RWPE2 (cell line): ENCODE results near the gene GOLT1B.

Experiments
- ATAC-seq: fragments of 200-7000 bp; cut with Tn5 transposase; 3 replicates; pipeline ENCODE4 v1.9.1; 2021; ENCODE audit warnings: low read depth
- DNase-seq: peaks from one replicate; pipeline ENCODE4 v3.0.0-alpha.2; 2020; ENCODE audit warnings: low spot score
- H3K27ac ChIP-seq: fragments of 450-650 bp; 2 replicates; pipeline ENCODE4 v1.5.1; 2017; ENCODE audit warnings: mild to moderate bottlenecking; ENCODE audit not compliant: poor library complexity, severe bottlenecking
- H3K27me3 ChIP-seq: fragments of 250-450 bp; sonication (Bioruptor Pico); 2 replicates; pipeline ENCODE4 v1.5.1; 2021; ENCODE audit warnings: mild to moderate bottlenecking, moderate library complexity; ENCODE audit not compliant: insufficient read depth, poor library complexity, severe bottlenecking
- H3K36me3 ChIP-seq: fragments of 250-450 bp; sonication (Bioruptor Pico); 2 replicates; pipeline ENCODE4 v1.5.1; 2020; ENCODE audit warnings: low read depth, mild to moderate bottlenecking, moderate library complexity
- H3K4me1 ChIP-seq: fragments of 250-450 bp; sonication (Bioruptor Pico); 2 replicates; pipeline ENCODE4 v1.5.1; 2021; ENCODE audit warnings: mild to moderate bottlenecking, moderate library complexity; ENCODE audit not compliant: insufficient read depth, poor library complexity, severe bottlenecking
- H3K4me3 ChIP-seq: fragments of 250-450 bp; sonication (Bioruptor Pico); 2 replicates; pipeline ENCODE4 v1.5.1; 2021; ENCODE audit warnings: mild to moderate bottlenecking, moderate library complexity; ENCODE audit not compliant: severe bottlenecking
- H3K9me3 ChIP-seq: fragments of 250-450 bp; sonication (Bioruptor Pico); 2 replicates; pipeline ENCODE4 v1.5.1; 2021; ENCODE audit warnings: mild to moderate bottlenecking, moderate library complexity; ENCODE audit not compliant: severe bottlenecking
- CTCF ChIP-seq: fragments of 450-650 bp; IDR thresholded peaks from one replicate; pipeline ENCODE4 v1.5.1; 2017; ENCODE audit warnings: mild to moderate bottlenecking, moderate library complexity; ENCODE audit not compliant: poor library complexity, severe bottlenecking

The GOLT1B gene

DNA sequence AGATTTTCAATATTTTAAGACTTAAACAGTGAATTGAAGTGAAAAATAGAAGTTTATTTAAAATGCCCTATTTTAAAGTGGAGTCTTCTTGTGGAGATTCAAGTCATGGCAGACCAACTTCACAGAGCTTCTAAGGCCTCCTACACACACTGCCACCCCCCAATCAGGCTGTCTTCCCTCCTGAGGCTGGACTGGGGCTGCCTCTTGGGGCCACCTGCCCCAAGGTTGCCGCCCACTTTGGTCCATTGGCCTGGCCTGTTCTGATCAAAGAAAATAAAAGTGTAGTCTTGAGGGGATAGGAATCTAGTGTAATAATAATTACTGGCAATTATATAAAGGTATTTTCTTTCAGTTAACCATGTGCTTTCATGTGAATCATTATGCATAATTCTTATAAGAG, 1.3 kb downstream of the GOLT1B start:
- TF ChIP-seq CTCF: no peak
- DNase-seq: no peak
- Histone ChIP-seq H3K9me3 (no peaks in the 10 kb centered on the region), H3K4me1 (peaks cover 7% of the 10 kb centered on the region), H3K27ac (no peak overlapping the region), H3K36me3 (peaks cover 15% of the 10 kb centered on the region), H3K4me3 (peak overlapping the region; percentile 67), H3K27me3 (no peaks in the 10 kb centered on the region)
- ATAC-seq: no peak

DNA sequence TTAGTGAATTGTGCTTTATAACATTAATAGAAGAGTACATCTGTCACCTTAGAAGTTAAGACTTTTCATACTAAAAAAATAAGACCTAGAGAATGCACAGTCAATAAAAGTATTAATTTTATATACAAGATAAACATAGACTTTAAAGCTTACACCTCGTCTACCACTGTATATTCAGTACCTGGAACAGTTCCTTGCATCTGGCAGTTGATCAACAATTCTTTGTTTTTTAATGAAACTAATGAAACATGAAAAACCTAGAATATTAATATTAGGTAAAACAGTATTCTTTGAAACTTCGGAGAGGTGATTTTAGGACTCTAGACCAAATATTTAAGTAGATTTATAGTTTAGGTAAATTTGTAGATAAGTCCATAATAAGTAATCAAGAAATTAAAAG, 4.3 kb downstream of the GOLT1B start:
- Histone ChIP-seq H3K27ac (no peak overlapping the region), H3K27me3 (no peaks in the 10 kb centered on the region), H3K4me3 (no peak overlapping the region), H3K4me1 (no peaks in the 10 kb centered on the region), H3K36me3 (peaks cover 12% of the 10 kb centered on the region; the same call in 1 of the 2 replicates), H3K9me3 (no peaks in the 10 kb centered on the region)
- DNase-seq (no peak), ATAC-seq (no peak)
- no peak for TF ChIP-seq CTCF

DNA sequence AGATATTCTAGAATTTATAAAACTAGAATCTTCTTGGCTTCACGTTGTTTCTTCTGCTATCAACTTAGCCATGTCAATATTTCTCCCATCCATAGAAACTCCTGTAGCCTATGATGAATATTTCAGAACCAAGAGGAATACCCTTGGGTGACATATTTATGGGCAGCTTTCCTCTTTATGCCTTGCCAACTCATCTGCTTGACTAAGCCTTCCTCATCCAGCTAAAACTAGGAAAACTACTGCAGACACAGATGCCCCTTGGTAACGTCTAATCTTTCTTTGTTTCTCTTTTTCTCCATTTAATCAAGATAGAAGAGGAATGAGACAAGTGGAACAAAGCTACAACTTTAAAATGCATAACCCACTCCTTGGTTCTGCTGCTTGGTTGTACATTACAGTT, 6.3 kb downstream of the GOLT1B start:
- no peak for ATAC-seq
- no peak for TF ChIP-seq CTCF
- H3K36me3 ChIP-seq: peaks cover 20% of the 10 kb centered on the region; the same call in 1 of the 2 replicates

DNA sequence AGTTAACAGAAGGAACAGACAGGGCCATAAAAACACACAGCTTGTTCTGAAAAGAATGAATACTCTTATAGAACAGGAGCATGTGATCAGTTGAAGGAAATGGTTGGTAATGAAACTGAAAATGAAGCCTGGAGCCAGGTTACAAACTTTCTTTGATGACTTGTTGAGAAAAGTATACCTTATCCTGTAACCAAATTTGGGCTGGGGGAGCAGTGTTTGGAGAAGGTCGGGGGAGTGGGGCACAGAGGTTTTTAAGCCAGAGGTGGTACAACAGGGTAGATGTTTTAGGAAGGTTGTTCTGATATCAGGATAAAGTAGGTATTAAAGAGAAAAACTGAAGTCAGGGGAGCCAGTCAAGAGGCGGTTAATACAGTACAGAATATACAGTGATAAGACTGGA, 8.2 kb downstream of the GOLT1B start:
- Histone ChIP-seq H3K4me3 (no peak overlapping the region), H3K9me3 (no peaks in the 10 kb centered on the region), H3K27ac (no peak overlapping the region), H3K4me1 (no peaks in the 10 kb centered on the region), H3K36me3 (peaks cover 20% of the 10 kb centered on the region; the same call in 1 of the 2 replicates), H3K27me3 (no peaks in the 10 kb centered on the region)
- DNase-seq: no peak
- TF ChIP-seq CTCF: no peak
- ATAC-seq: no peak

More for the DNA sequence above, 6.3 kb downstream of the GOLT1B start:
- Histone ChIP-seq H3K4me3 (no peak overlapping the region), H3K27me3 (no peaks in the 10 kb centered on the region), H3K9me3 (no peaks in the 10 kb centered on the region), H3K27ac (no peak overlapping the region), H3K4me1 (no peaks in the 10 kb centered on the region)
- DNase-seq: no peak

DNA sequence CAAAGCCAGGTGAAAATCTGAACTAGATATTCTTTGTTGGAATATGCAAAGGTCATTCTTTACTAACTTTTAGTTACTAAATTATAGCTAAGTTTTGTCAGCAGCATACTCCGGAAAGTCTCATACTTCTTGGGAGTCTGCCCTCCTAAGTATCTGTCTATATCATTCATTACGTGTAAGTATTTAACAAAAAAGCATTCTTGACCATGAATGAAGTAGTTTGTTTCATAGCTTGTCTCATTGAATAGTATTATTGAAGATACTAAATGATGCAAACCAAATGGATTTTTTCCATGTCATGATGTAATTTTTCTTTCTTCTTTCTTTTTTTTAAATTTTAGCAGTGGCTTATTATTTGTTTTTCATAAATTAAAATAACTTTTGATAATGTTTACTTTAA, 14.7 kb downstream of the GOLT1B start:
- Histone ChIP-seq H3K27ac (no peak overlapping the region), H3K4me3 (no peak overlapping the region), H3K36me3 (peaks cover 13% of the 10 kb centered on the region; the same call in 1 of the 2 replicates), H3K9me3 (no peaks in the 10 kb centered on the region), H3K27me3 (no peaks in the 10 kb centered on the region), H3K4me1 (no peaks in the 10 kb centered on the region)
- DNase-seq: no peak
- TF ChIP-seq CTCF: no peak
- ATAC-seq: no peak
